A549 (cell line): ENCODE measurements around the gene LHFPL2. TPM values are rescaled to one million over a fixed set of nuclear protein-coding genes. Genes with fewer than 3 reads are reported as not detected.

Experiments used
- ATAC-seq, 2 experiments: fragments of 200-7000 bp in 1 of 2; fragments of >200 bp in 1 of 2; cut with Nextera tagmentation in 1 of 2; cut with Tn5 transposase in 1 of 2; 3 replicates each; pipeline versions ENCODE4 v1.8.0 to v1.9.1; 2018 to 2020; ENCODE audit warnings: mild to moderate bottlenecking in 1 of 2, moderate library complexity in 1 of 2
- CTCF ChIA-PET: fragments of 300-600 bp; sonication (Branson Sonifier 250); formaldehyde crosslinking; extraction: SDS; loops from one replicate; lab custom pipeline; 2021; ENCODE audit warnings: antibody characterized with exemption, inconsistent platforms; lab: Yijun Ruan, JAX
- POLR2A ChIA-PET: fragments of 350-600 bp; formaldehyde crosslinking; extraction: SDS; loops from one replicate; lab custom pipeline; 2021; ENCODE audit warnings: antibody characterized with exemption, inconsistent platforms; lab: Yijun Ruan, JAX
- DNase-seq, 2 experiments: peaks; one replicate each; pipeline versions ENCODE4 v3.0.0 to v3.0.0-alpha.2; 2011 to 2016; ENCODE audit warnings: low read depth in 1 of 2, low spot score in 1 of 2
- FAIRE-seq: peaks from 2 replicates; lab custom pipeline; 2011; peaks lifted over from hg19 to GRCh38; lab: Jason Lieb, UNC
- H3K27ac ChIP-seq, 2 experiments: fragments of >200 bp; sonication (Bioruptor Twin); formaldehyde crosslinking; 3 replicates each; pipeline ENCODE4 v1.5.1; 2016 to 2017
- H3K4me1 ChIP-seq: fragments of >200 bp; sonication (Bioruptor Twin); formaldehyde crosslinking; 3 replicates; pipeline ENCODE4 v1.6.1; 2016
- H3K4me2 ChIP-seq: fragments of >200 bp; sonication (Bioruptor Twin); formaldehyde crosslinking; 3 replicates; pipeline ENCODE4 v1.6.1; 2016
- H3K4me3 ChIP-seq: fragments of >200 bp; sonication (Bioruptor Twin); formaldehyde crosslinking; 3 replicates; pipeline ENCODE4 v1.5.1; 2016
- H3K9me3 ChIP-seq: fragments of >200 bp; sonication (Bioruptor Twin); formaldehyde crosslinking; 3 replicates; pipeline ENCODE4 v1.6.1; 2016
- BHLHE40 ChIP-seq: IDR thresholded peaks from 2 replicates; pipeline ENCODE4 v1.6.1; 2012; ENCODE audit warnings: low read depth, low read length, inconsistent platforms
- CBX2 ChIP-seq: fragments of 200-600 bp; sonication (generic); IDR thresholded peaks from 2 replicates; pipeline ENCODE4 v1.6.1; 2016; ENCODE audit warnings: low read depth, mild to moderate bottlenecking, borderline replicate concordance
- E2F6 ChIP-seq: IDR thresholded peaks from 2 replicates; pipeline ENCODE4 v1.6.1; 2012; ENCODE audit warnings: low read depth, borderline replicate concordance
- EHMT2 ChIP-seq: fragments of 200-600 bp; sonication (generic); IDR thresholded peaks from 2 replicates; pipeline ENCODE4 v1.6.1; 2016; ENCODE audit warnings: antibody characterized with exemption, low read depth, mild to moderate bottlenecking, moderate library complexity
- EP300 ChIP-seq, 2 experiments: fragments of >200 bp; sonication (Bioruptor Twin); formaldehyde crosslinking; IDR thresholded peaks; 2 replicates in 1 of 2; 3 replicates in 1 of 2; pipeline ENCODE4 v1.6.1; 2016 to 2017
- FOSB ChIP-seq: fragments of 250-450 bp; sonication (Bioruptor Pico); IDR thresholded peaks from 2 replicates; pipeline ENCODE4 v1.5.0; 2020; ENCODE audit warnings: mild to moderate bottlenecking, moderate library complexity
- FOXS1 ChIP-seq: fragments of 250-450 bp; sonication (Bioruptor Pico); IDR thresholded peaks from 2 replicates; pipeline ENCODE4 v1.5.0; 2020; ENCODE audit warnings: mild to moderate bottlenecking, moderate library complexity
- HOXA7 ChIP-seq: fragments of 250-450 bp; sonication (Bioruptor Pico); IDR thresholded peaks from 2 replicates; pipeline ENCODE4 v1.5.0; 2020; ENCODE audit warnings: mild to moderate bottlenecking, moderate library complexity
- HOXB5 ChIP-seq: fragments of 250-450 bp; sonication (Bioruptor Pico); IDR thresholded peaks from 2 replicates; pipeline ENCODE4 v1.5.0; 2020; ENCODE audit warnings: mild to moderate bottlenecking, moderate library complexity
- KDM1A ChIP-seq: fragments of 200-600 bp; sonication (generic); IDR thresholded peaks from 2 replicates; pipeline ENCODE4 v1.6.1; 2016; ENCODE audit warnings: low read depth, mild to moderate bottlenecking
- MAX ChIP-seq: IDR thresholded peaks from 2 replicates; pipeline ENCODE4 v1.6.1; 2012
- MYC ChIP-seq: IDR thresholded peaks from 2 replicates; pipeline ENCODE4 v1.6.1; 2012; ENCODE audit warnings: mild to moderate bottlenecking, inconsistent platforms, low read length, improper control_type of control experiment, borderline replicate concordance
- NFE2L2 ChIP-seq: fragments of 150-350 bp; conservative IDR thresholded peaks from 2 replicates; pipeline ENCODE4 v1.6.1; 2014; ENCODE audit warnings: low read length
- PBX3 ChIP-seq: IDR thresholded peaks from 2 replicates; pipeline ENCODE4 v1.6.1; 2012
- PHF8 ChIP-seq: fragments of 200-600 bp; sonication (generic); IDR thresholded peaks from 2 replicates; pipeline ENCODE4 v1.6.1; 2016; ENCODE audit warnings: low read depth, mild to moderate bottlenecking, antibody characterized with exemption, moderate library complexity, borderline replicate concordance
- POLR2A ChIP-seq: IDR thresholded peaks from 2 replicates; pipeline ENCODE4 v1.6.1; 2012; ENCODE audit warnings: mild to moderate bottlenecking, low read length
- RAD21 ChIP-seq, 2 experiments: fragments of >200 bp in 1 of 2; sonication (Bioruptor Twin) in 1 of 2; formaldehyde crosslinking in 1 of 2; IDR thresholded peaks in 1 of 2; conservative IDR thresholded peaks in 1 of 2; 2 replicates in 1 of 2; 3 replicates in 1 of 2; pipeline ENCODE4 v1.6.1; 2012 to 2018; ENCODE audit warnings: inconsistent platforms in 1 of 2
- RARB ChIP-seq: fragments of 250-450 bp; sonication (Bioruptor Pico); IDR thresholded peaks from 2 replicates; pipeline ENCODE4 v1.8.0; 2021; ENCODE audit warnings: mild to moderate bottlenecking, moderate library complexity
- RCOR1 ChIP-seq: fragments of 150-350 bp; IDR thresholded peaks from 2 replicates; pipeline ENCODE4 v1.6.1; 2014; ENCODE audit warnings: antibody characterized with exemption, low read length, low read depth
- RFX5 ChIP-seq: fragments of 450-650 bp; IDR thresholded peaks from 2 replicates; pipeline ENCODE4 v1.7.1; 2014; ENCODE audit warnings: antibody characterized with exemption, mild to moderate bottlenecking, moderate library complexity
- RNF2 ChIP-seq: fragments of 200-600 bp; sonication (generic); IDR thresholded peaks from 2 replicates; pipeline ENCODE4 v1.6.1; 2016; ENCODE audit warnings: low read depth, mild to moderate bottlenecking, antibody characterized with exemption, moderate library complexity, borderline replicate concordance
- TP53 ChIP-seq: fragments of 250-450 bp; sonication (Bioruptor Pico); IDR thresholded peaks from 2 replicates; pipeline ENCODE4 v1.5.0; 2021; ENCODE audit warnings: mild to moderate bottlenecking, moderate library complexity
- USF2 ChIP-seq: fragments of 450-650 bp; IDR thresholded peaks from 2 replicates; pipeline ENCODE4 v1.6.1; 2014; ENCODE audit warnings: antibody characterized with exemption
- ZC3H11A ChIP-seq: fragments of 450-650 bp; IDR thresholded peaks from 2 replicates; pipeline ENCODE4 v1.6.1; 2014; ENCODE audit warnings: antibody characterized with exemption, mild to moderate bottlenecking
- ZNF302 ChIP-seq: fragments of 250-450 bp; sonication (Bioruptor Pico); IDR thresholded peaks from 2 replicates; pipeline ENCODE4 v1.9.0; 2021; ENCODE audit warnings: inconsistent platforms, mild to moderate bottlenecking, moderate library complexity
- WGBS: methylation state at CpG from one replicate; pipeline ENCODE4 v1.1.6; 2017; ENCODE audit errors: missing lambda C conversion rate; 5-methylcytosine and 5-hydroxymethylcytosine counted together
- polyA plus RNA-seq, 4 experiments: library from polyadenylated mRNA; depleted of rRNA in 3 of 4; stranded (reverse); fragments of >200 nt; fragmentation: RNase III in 1 of 4; extraction: RNeasy Plus Mini Kit Qiagen cat#74134 plus additional on column Dnase treatment in 1 of 4; gene quantifications; 2 replicates in 3 of 4; 3 replicates in 1 of 4; pipeline ENCODE4 v1.2.3, GENCODE V29; 2011 to 2017

The LHFPL2 gene
- polyA plus RNA-seq, 2 of the 4 experiments (the other 2 are of a cell fraction), result 24.9 to 41.7 TPM

- TF ChIP-seq HOXB5 (CRISPR knock-in tag), result no peak
- TF ChIP-seq POLR2A, result no peak
Observed at GRCh38 chr5:78554670-78555069, 93.9 kb downstream of the LHFPL2 start (continued).

- Histone ChIP-seq H3K9me3 (no peaks in the 10 kb centered on the region), H3K4me1 (peaks cover 8% of the 10 kb centered on the region; the same call in 2 of the 3 replicates), H3K4me3 (no peak overlapping the region), H3K27ac (no peak overlapping the region), H3K4me2 (no peak overlapping the region)
- ChIA-PET CTCF (interaction anchor here (0.9 to 3.1 kb wide), 4 partner anchors 9 to 413 kb away, joined by 3 to 8 read pairs (median 6); no protein-coding TSS in a partner anchor), POLR2A (no interaction called here)
- no peak for ATAC-seq
- no peak for TF ChIP-seq USF2
- no peak for TF ChIP-seq CBX2
- TF ChIP-seq EHMT2, result no peak
- TF ChIP-seq FOXS1, result no peak
- no peak for TF ChIP-seq RCOR1
- no peak for TF ChIP-seq FOSB (CRISPR knock-in tag)
- TF ChIP-seq BHLHE40, result no peak
- no peak for TF ChIP-seq RNF2
- no peak for TF ChIP-seq RAD21 (conservative IDR thresholded peaks at IDR 0.05 in 1 of 2, IDR thresholded peaks at IDR 0.05 in 1 of 2)
- TF ChIP-seq EP300 (IDR thresholded peaks at IDR 0.05), result no peak
- no peak for TF ChIP-seq E2F6
- no peak for TF ChIP-seq MAX
- TF ChIP-seq PHF8, result no peak
- TF ChIP-seq NFE2L2, result no peak
- TF ChIP-seq HOXA7 (CRISPR knock-in tag), result no peak
- TF ChIP-seq RARB, result no peak
- no peak for TF ChIP-seq POLR2A
- no peak for DNase-seq
- no peak for FAIRE-seq
- 91% methylated on average over 14 of the region's 14 CpGs for WGBS
Observed at GRCh38 chr5:78553580-78554353, 94.8 kb downstream of the LHFPL2 start.

- Histone ChIP-seq H3K9me3 (no peaks in the 10 kb centered on the region), H3K27ac (no peak overlapping the region), H3K4me1 (peaks cover 16% of the 10 kb centered on the region), H3K4me2 (no peak overlapping the region), H3K4me3 (no peak overlapping the region)
- ATAC-seq, result no peak
- WGBS, result 96% methylated on average over 12 of the region's 12 CpGs
- ChIA-PET POLR2A (no interaction called here), CTCF (interaction anchor here (1.0 to 3.1 kb wide), 5 partner anchors 9 to 414 kb away, joined by 3 to 8 read pairs (median 5); no protein-coding TSS in a partner anchor)
- no peak for DNase-seq
- FAIRE-seq, result no peak
- TF ChIP-seq KDM1A (no peak), RFX5 (no peak), FOXS1 (no peak), TP53 (CRISPR knock-in tag) (no peak), MYC (no peak), RARB (no peak), HOXA7 (CRISPR knock-in tag) (no peak), ZNF302 (no peak), FOSB (CRISPR knock-in tag) (no peak), PBX3 (no peak), ZC3H11A (no peak)
Observed at GRCh38 chr5:78552729-78553342, 95.7 kb downstream of the LHFPL2 start.
